Ecto neural progenitor cell (in vitro differentiated cells): ENCODE results near the gene NOL3.

Experiments
- DNase-seq: peaks from one replicate; pipeline ENCODE4 v3.0.0-alpha.2; 2018; ENCODE audit warnings: low spot score

Gene NOL3

DNA sequence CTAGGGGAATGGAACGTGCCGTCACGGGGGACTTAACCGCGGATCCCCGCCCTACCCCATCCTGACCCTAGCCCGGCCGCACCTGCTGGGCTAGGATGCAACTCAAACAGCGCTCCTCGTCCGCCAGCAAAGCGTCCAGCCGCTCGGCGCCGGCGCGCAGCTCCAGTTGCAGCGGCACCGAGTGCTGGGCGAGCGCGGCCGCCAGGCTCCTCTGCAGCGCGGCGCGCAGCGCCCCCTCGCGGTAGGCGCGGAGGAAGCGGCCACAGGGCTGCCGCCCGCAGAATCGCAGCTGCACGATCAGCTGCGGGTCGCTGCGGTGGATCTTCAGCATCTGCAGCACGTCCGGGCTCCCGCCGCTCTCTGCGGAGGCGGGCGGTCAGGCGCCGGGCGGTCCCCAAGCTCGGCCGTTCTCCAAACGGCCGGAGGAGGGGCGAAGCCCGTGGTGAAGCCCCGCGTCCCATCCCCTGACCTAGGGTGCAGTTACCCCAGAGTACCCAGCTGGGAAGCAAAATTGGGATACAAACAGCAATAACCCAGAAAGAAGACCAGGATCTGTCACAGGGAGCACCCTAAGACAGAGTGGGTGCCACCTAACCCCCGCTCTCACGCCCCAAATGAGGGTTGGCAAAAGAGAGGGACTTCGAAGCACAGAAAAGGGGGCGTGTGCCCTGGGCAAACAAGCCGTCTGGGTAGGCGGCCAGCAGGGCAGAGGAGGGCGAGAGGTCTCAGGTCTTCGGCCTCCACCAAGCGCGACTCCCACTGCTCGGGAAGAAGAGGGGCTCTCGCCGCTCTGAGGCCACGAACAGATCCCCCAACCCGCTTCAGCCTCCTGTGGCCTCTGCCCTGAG lies 14.8 kb upstream of the NOL3 start:
- DNase-seq = peak; percentile 92

DNA sequence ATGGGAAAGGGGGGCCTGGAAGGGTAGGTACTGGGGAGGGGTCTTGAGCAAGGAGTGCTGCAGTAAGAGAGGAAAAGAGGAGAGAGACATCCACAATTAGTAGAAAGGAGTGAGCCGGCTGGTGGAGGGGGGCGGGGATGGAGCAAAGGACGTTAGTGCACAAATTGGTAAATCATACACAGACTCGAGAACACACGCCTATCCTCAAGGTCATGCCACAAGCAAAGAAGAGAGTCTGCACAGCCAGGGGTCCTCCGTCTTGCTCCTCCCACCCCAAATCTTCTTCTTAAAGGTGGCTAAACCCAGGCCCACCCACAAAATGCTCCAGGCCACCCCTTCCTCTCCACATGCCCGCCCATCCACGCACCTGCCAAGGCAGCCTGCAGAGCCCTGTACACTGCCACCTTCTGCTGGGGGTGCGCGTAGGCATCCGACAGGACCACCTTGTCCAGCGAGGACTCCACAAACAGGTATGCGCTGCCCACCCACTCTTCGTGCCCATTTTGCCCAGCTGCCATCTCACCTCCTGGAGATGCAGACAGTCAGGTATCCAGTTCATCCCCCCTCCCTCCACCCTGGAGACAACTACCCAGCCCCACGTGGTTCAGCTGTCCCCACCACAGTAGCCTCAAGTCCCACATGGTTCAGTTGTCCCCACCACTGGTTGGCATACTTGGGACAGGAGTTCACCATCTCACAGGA lies 14.0 kb upstream of the NOL3 start:
- DNase-seq = no peak

DNA sequence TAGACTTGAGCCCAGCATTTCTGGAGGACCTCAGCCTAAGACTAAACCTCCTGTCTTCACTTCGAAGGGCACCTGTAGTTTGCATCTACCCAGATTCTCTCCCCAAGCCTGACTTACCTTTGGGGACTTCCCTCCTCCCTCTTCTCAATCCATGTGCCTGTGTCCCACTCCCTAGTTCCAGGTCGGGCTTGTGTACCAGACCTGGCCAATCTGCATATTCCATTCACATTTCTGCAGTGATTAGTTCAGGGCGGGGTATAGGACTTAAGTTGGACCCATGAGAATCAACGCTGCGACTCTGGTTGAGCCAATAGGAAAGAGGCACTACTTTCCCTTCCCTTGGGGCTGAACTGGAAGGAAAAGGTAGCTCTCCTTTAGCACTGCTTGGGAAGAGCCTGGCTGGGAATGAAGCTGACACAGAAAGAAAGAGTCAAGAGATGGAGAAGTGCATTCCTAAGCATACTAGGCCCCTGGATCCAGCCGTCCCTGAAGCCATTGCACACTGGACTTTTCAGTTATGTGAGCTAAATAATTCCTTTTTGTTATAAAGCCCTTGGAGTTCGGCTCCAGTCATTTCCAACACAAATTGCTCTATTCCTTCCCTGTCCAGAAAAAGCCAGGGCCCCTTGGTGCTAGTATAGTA lies 13.1 kb upstream of the NOL3 start:
- DNase-seq = no peak

DNA sequence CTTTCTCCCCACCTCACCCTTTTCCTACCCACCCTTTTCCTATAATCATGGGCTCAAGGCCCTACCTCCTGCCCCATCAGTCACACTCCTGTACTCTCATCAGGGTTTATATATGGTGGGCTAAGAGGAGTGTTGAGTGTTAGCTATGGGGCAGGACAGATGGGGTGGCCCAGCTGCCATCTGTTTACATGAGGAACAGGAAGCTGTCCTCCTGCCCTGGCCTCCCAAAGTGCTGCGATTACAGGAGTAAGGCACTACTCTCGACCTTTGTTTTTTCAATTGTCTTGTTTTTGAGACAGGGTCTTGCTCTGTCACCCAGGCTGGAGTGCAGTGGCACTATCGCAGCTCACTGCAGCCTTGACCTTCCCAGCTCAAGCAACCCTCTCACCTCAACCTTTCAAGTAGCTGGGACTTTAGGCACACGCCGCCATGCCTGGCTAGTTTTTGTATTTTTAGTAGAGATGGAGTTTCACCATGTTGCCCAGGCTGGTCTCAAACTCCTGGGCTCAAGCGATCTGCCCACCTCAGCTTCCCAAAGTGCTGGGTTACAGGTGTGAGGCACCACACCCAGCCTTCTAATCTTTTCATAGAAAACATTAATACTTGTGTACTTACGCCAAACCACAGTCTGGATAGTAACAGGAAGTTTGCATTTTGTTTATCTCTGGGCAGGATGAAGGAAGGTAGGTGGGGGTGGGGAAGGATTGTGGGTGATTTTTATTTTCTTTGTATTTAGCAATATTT lies 12.3 kb upstream of the NOL3 start:
- no peak for DNase-seq

DNA sequence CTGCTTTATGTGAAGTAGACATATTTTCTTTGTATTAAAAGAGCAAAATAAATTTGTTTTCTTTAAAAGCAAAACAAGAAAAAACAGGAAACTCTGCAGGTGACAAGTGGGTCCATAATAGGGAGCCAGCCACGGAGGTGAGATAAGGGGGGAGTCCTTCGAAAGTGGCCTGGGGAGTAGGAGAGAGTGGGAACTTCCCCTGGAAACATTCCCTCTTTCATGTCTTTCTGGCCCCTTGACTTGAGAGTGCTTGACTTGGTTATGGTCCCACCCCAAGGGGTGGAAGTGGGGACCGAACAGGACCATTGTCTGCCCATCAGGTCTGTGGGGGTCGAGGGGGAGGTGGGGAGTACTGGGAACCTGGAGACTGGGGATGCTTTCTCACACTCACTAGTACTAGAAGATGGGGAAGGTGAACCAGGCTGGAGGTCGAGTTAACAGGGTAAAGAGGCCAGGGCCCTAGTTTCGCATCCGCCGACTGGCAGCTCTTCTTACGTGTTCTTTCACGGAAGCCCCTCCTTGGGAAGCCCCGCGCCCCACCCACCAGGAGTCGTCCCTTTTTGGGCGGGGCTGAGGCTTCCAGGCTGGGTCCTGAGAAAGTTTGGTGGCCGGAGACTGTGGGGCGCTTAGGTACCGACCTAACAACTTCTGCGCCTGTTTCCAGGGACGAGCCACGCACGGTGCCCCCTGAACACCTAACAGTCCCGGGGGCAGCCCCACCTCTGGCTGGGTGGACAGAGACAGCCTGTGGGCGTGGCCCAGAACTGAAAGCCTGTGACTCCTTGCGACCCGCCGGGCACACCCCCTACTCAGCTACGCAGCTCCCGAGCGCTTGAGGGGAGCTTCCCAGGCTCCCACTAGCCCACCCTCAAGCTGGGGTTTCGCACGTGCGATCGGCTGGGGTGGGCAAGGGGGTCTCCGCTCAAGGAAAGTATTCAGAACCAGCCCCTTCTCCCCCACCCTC lies 11.4 kb upstream of the NOL3 start:
- DNase-seq = peak; percentile 63

DNA sequence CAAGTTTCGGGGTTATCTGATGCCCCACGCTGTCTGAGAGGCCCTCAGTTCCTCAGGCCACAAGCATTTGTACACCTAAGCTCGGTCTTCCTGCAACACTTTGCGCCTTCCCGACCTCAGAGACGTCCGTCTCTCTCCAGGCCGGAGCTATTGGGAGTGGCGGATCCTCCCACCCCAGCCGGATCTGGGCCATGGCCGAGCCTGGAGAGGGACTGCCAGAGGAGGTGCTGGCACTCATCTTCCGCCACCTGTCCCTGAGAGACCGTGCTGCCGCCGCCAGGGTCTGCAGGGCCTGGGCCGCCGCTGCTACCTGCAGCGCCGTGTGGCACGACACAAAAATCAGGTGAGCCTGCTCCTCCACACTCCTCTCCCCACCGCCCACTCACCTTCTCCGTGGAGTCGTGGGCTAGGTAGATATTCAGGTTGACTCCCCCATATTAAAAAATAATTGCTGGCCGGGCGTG lies 8.7 kb upstream of the NOL3 start:
- no peak for DNase-seq

DNA sequence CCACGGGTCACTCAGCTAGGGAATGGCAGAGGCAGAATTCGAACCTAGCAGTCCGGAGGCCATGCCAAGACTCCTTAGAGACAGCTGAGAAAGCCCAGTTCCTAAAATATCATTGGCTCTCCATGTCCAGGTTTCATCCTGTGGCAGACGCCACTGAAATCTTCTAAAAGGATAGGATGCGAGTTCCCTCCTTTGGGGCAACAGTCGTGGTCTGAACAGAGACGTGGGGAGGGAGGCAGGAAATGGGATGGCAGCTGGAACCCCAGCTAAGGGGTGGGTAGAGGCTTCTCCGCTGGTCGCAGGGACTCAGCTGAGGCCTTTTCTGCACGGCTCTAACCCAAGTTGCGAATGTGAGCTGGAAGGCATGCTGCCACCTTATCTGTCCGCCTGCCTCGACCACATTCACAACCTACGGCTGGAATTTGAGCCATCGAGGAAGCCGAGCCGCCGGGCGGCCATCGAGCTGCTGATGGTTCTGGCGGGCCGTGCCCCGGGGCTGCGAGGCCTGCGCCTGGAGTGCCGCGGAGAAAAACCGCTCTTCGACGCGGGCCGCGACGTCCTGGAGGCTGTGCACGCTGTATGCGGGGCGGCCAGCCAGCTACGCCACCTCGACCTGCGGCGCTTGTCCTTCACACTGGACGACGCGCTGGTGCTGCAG lies 7.7 kb upstream of the NOL3 start:
- DNase-seq = peak; percentile 61

DNA sequence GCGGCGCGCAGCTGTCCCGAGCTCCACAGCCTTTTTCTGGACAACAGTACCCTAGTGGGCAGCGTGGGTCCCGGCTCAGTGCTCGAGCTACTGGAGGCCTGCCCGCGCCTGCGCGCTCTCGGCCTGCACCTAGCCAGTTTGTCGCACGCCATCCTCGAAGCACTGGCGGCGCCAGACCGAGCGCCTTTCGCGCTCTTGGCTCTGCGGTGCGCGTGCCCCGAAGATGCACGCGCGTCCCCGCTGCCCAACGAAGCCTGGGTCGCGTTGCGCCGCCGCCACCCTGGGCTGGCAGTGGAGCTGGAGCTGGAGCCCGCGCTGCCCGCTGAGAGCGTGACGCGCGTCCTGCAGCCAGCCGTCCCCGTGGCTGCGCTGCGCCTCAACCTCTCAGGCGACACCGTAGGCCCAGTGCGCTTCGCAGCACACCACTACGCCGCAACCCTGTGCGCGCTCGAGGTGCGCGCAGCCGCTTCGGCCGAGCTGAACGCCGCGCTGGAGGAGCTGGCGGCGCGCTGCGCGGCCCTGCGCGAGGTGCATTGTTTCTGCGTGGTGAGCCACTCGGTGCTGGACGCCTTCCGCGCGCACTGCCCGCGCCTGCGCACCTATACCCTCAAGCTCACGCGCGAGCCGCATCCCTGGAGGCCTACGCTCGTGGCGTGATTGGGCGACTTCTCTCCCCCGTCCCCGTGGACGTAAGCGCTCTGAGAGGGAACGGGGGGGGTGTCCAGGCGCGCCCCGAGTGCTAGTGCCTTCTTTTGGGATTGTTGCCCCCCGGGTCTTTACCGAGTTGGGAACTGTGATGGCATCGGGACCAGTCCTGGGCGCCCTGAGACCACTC lies 7.0 kb upstream of the NOL3 start:
- peak; percentile 72 for DNase-seq

DNA sequence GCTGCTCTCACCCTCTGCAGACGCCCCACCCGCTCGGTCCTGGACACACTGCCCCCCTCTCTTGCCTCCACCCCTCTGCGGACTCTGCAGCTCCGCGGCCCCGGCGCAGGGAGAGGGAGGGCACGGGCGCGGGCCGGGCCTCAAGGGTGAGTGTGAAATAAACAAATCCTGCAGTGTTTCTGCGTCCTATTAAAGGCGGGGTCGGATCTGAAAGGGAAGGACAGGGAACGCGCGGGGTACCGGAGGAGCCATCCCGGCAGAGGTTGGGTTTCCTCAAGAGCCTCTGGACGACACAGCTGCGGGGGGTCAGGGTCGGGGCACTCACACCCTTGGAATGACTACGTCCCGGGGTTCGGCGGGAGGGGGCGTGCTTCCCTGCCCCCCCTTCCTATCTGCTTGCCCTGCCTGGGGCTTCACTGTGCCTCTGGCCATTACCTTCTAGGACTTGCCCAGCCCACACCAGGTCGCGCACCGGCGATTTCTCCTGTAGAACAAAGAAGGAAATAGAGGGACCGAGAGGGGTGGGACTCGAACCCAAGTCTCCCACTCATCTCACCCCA lies 6.3 kb upstream of the NOL3 start:
- no peak for DNase-seq

DNA sequence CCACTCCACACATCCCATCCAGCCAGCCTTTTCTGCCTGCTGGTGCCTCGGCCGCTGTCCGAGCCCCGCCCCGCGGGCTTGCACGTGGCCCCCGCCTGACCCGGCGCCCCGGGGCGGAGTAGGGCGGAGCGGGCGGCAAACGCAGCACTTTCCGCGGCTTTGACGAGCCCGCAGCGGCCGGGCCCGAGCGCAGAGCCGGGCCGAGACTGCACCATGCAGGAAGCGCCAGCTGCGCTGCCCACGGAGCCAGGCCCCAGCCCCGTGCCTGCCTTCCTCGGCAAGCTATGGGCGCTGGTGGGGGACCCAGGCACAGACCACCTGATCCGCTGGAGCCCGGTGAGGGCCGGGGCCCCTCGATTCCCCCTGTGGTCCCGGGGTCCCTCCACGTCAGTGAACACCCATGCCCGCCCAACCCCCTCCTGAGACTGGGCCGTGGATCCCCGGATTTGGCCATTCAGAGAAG lies 5.7 kb upstream of the NOL3 start, which contains the start of gene HSF4:
Gene HSF4 (plus strand): TSS at position 147 of the 463 bp plus-strand sequence. CDS start 67 bp downstream, at position 214.
- peak; percentile 61 for DNase-seq

DNA sequence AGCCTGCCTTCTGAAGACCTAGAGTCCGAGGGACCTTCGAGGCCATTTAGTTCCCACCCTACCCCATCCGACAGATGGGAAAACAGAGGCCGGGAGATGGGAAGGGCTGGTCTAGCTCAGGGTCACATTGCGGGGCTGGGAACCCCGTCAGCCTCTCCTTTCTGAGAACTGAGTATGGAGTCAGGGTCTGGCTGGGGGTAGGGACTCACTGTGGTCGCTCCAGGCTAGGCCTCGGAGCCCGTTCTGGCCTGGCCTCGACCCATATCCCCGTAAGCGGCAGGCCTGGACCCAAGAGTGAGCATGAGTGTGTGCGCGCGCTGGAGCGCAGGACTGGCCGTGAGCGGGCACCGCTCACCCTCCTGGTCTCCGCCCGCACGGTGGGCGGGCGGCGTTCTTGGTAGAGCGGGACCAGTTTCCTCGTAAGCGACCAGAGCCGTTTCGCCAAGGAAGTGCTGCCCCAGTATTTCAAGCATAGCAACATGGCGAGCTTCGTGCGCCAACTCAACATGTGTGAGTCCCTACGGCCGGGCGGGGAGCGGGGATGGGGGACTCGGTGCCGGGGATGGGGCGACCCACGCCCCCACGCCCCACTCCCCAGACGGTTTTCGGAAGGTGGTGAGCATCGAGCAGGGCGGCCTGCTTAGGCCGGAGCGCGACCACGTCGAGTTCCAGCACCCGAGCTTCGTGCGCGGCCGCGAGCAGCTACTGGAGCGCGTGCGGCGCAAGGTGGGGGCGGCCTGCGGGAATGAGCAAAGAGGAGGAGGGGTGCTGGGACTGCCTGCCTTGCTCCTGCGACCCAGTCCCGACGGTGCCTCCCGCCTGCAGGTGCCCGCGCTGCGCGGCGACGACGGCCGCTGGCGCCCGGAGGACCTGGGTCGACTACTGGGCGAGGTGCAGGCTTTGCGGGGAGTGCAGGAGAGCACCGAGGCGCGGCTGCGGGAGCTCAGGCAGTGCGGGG lies 4.9 kb upstream of the NOL3 start:
- DNase-seq = peak; percentile 60

DNA sequence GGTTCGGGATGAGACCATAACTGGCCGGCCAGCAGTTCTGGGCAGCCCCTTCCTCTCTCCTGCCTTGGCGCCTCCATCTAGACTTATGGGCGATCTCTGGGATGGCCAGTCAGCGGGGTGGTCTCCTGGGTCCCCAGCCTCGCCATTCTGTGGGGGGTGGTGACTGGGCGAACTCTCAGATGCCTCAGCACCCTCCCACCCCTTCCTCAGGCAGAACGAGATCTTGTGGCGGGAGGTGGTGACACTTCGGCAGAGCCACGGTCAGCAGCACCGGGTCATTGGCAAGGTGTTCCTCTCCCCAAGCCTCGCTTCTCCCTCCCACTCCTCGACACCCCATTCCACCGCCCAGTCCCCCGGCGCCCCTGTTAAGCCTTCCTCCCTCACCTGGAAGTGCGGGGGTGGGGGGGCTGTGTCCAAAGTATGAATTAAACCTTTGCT lies 4.2 kb upstream of the NOL3 start:
- DNase-seq = peak; percentile 48

DNA sequence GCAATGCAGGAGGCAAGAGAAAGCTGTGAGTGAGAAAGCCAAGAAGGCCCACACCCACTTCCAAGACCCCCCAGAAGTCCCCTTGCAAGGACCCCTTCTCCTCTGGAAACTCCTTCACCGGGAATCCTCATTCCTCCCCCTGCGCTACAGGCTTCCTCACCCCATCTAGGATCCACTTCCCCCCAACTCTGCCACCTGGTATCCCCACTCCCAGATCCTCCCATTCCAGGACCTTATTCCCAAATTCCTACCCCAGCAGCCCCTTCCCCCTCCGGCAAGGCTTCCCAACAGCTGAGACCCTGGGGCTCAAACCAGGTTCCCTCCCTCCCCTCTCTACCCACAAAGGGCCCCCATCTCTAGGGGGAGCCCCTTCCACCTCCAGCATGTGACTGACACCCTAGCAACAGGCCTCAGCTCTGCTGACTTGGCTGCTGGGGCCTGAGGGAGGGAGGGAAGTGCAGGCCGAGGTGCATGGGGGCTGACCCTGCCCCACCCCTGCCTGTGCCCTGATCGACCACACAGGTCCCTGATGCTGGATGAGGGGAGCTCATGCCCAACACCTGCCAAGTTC lies 3.7 kb upstream of the NOL3 start:
- DNase-seq = no peak

DNA sequence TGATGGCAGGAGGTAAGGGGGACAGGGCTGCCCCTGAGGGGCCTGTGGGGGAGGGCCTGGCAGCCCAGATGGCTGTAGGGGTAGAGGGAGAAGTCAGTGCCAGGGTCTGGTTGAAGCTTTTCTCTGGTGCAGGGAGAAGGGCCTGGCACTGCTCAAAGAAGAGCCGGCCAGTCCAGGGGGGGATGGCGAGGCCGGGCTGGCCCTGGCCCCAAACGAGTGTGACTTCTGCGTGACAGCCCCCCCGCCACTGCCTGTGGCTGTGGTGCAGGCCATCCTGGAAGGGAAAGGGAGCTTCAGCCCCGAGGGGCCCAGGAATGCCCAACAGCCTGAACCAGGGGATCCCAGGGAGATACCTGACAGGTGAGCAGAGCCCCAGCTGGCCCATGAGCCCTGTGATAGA lies 2.8 kb upstream of the NOL3 start:
- no peak for DNase-seq

DNA sequence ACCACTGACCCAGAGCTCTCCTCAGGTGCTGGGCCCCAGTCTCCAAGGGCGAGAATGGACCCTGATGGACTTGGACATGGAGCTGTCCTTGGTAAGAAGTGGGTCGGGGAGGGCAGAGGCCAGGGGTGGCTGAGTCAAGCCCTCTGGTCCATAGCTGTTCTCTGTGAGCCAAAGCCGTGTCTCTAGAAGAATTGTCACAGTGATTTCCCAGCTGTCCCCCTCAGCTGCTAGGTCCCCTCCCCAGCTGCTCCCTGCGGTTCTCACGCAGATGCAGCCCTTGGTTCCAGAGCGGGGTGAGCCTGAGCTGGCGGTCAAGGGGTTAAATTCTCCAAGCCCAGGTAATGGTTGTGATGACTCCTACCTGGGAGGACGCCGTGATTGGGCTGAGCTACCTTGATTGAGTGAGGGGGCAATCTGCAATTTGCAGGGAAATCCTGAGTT lies 1.3 kb upstream of the NOL3 start:
- no peak for DNase-seq

DNA sequence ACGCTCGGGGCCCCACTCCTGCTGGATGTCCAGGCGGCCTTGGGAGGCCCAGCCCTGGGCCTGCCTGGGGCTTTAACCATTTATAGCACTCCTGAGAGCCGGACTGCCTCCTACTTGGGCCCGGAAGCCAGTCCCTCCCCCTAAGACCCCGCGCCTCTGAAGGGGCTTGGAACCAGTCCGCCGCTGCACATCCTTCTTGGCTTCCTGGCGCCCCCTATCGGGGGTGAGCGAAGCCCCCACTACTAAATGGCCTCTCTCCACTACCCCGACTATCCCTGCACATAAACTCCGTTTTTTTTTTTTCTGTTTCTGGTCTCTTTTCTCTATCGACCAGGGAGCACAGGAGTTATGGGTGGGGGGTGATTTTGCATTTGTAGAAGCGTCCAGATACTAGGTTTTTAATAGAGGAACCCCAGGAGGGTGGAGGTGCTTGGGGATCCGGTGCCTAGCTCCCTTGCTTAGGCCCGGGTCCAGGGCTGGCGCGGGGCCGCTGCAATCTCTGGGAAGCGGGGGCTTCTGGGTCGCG lies 633 bp upstream of the NOL3 start:
- peak; percentile 88 for DNase-seq
